HUES6 (cell line): Measurements from ENCODE around the gene SDR42E2.

Source experiments
- H3K27ac ChIP-seq: 2 replicates; pipeline ENCODE4 v1.7.0; 2013; ENCODE audit warnings: low read depth, mild to moderate bottlenecking, low read length, inconsistent platforms
- H3K27me3 ChIP-seq: 2 replicates; pipeline ENCODE4 v1.6.1; 2013; ENCODE audit warnings: low read length; ENCODE audit not compliant: control insufficient read depth, insufficient read depth
- H3K36me3 ChIP-seq: 2 replicates; pipeline ENCODE4 v1.6.1; 2013; ENCODE audit warnings: low read length; ENCODE audit not compliant: control insufficient read depth, insufficient read depth
- H3K4me1 ChIP-seq: 2 replicates; pipeline ENCODE4 v1.6.1; 2013; ENCODE audit warnings: low read length; ENCODE audit not compliant: control insufficient read depth, insufficient read depth
- H3K4me3 ChIP-seq: 2 replicates; pipeline ENCODE4 v1.5.1; 2013; ENCODE audit warnings: low read depth, low read length
- H3K9ac ChIP-seq: one replicate; pipeline ENCODE4 v1.6.1; 2013; ENCODE audit warnings: mild to moderate bottlenecking, low read length
- H3K9me3 ChIP-seq: 2 replicates; pipeline ENCODE4 v1.6.1; 2013; ENCODE audit warnings: low read depth, low read length; ENCODE audit not compliant: control insufficient read depth, insufficient read depth

Gene SDR42E2

GRCh38 chr16:22183335-22183734, 21.0 kb downstream of the SDR42E2 start:
- Histone ChIP-seq H3K36me3 (no peaks in the 10 kb centered on the region), H3K27ac (no peak overlapping the region), H3K9me3 (no peaks in the 10 kb centered on the region)

DNA sequence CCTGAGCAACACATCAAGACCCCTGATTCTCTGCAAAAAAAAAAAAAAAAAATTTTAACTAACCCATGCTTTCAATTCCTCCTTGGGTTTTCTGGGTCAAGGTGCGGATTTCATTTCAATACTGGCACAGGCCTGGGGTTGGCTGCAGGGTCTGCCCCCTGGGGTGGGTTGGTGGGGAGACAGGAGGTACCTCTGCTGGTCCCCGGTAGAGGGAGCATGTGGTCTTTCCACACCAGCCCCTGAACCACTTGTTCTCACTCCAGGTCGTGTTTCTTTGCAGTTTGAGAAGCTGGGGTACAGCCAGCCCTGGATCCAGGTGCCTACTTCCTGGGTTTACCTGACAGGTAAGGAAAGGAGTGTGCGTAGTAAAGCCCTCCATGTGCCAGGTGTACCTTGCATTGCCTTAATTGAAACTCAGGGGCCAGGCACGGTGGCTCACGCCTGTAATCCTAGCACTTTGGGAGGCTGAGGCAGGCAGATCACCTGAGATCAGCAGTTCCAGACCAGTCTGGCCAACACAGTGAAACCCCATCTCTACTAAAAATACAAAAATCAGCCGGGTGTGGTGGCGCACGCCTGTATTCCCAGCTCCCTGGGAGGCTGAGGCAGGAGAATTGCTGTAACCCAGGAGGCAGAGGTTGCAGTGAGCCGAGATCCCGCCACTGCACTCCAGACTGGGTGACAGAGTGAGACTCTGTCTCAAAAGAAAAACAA, 21.8 kb downstream of the SDR42E2 start:
- H3K27ac ChIP-seq, result no peak overlapping the region
- no peaks in the 10 kb centered on the region for H3K9me3 ChIP-seq
- no peaks in the 10 kb centered on the region for H3K36me3 ChIP-seq
- H3K4me3 ChIP-seq, result no peak overlapping the region
- H3K27me3 ChIP-seq, result no peaks in the 10 kb centered on the region
- H3K4me1 ChIP-seq, result peaks cover 5% of the 10 kb centered on the region; the same call in 1 of the 2 replicates
- H3K9ac ChIP-seq, result no peak overlapping the region

More at GRCh38 chr16:22183335-22183734, 21.0 kb downstream of the SDR42E2 start:
- H3K27me3 ChIP-seq, result no peaks in the 10 kb centered on the region
- H3K4me1 ChIP-seq, result 0 out of 2 replicates have a peak, but pooled peaks cover 2% of the 10 kb centered on the region
- H3K4me3 ChIP-seq, result no peak overlapping the region
- no peak overlapping the region for H3K9ac ChIP-seq

DNA sequence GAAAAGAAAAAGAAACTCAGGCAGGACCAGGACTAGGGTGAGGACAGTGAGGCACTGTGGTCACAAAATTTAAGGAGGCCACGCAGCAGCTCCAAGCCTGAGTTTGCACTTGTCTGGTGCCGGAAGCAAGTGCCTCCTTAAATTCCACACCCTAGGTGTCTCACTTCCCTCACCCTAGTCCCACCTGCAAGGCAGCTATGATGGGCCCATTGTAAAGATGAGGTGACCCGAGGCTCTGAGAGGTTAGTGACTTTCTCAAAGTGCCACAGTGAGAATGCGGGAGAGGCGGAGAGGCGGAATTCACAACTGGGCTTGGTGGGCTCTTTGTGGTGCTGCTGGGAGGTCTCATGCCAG, 22.3 kb downstream of the SDR42E2 start:
- Histone ChIP-seq H3K4me3 (no peak overlapping the region), H3K27me3 (no peaks in the 10 kb centered on the region), H3K36me3 (no peaks in the 10 kb centered on the region)

GRCh38 chr16:22186517-22186916, 24.2 kb downstream of the SDR42E2 start:
- peaks cover 13% of the 10 kb centered on the region for H3K4me1 ChIP-seq
- no peaks in the 10 kb centered on the region for H3K27me3 ChIP-seq
- no peaks in the 10 kb centered on the region for H3K9me3 ChIP-seq
- H3K9ac ChIP-seq, result no peak overlapping the region
- no peaks in the 10 kb centered on the region for H3K36me3 ChIP-seq
- no peak overlapping the region for H3K4me3 ChIP-seq
- H3K27ac ChIP-seq, result no peak overlapping the region

More for the DNA sequence above, 22.3 kb downstream of the SDR42E2 start:
- Histone ChIP-seq H3K4me1 (peaks cover 10% of the 10 kb centered on the region), H3K27ac (no peak overlapping the region), H3K9me3 (no peaks in the 10 kb centered on the region), H3K9ac (no peak overlapping the region)

DNA sequence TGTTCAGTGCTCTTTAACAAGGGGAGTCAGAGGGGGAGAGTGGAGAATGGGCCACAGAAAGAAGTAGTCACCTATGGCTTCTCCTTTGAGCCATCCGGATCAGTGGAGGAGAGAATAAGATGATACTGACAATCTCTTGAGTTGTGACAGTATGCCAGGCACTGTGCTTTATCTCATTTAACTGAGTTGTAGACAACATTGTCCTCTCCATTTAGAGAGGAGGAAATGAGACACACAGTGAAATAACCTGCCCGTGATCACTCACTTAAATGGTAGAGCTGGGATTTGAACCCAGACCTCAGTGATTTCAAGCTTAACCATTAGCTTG, 25.9 kb downstream of the SDR42E2 start:
- Histone ChIP-seq H3K27ac (no peak overlapping the region), H3K4me1 (peaks cover 24% of the 10 kb centered on the region), H3K9me3 (no peaks in the 10 kb centered on the region), H3K36me3 (no peaks in the 10 kb centered on the region), H3K9ac (no peak overlapping the region), H3K27me3 (no peaks in the 10 kb centered on the region), H3K4me3 (no peak overlapping the region)

GRCh38 chr16:22188595-22189442, 26.5 kb downstream of the SDR42E2 start:
- Histone ChIP-seq H3K9ac (no peak overlapping the region), H3K27me3 (no peaks in the 10 kb centered on the region), H3K9me3 (no peaks in the 10 kb centered on the region), H3K4me3 (peak overlapping the region; percentile 91; the same call in 1 of the 2 replicates), H3K27ac (no peak overlapping the region), H3K36me3 (no peaks in the 10 kb centered on the region), H3K4me1 (peaks cover 24% of the 10 kb centered on the region)

GRCh38 chr16:22189473-22190080, 27.3 kb downstream of the SDR42E2 start:
- Histone ChIP-seq H3K27me3 (no peaks in the 10 kb centered on the region), H3K27ac (no peak overlapping the region), H3K9me3 (no peaks in the 10 kb centered on the region), H3K36me3 (no peaks in the 10 kb centered on the region), H3K4me1 (peaks cover 24% of the 10 kb centered on the region), H3K4me3 (peak overlapping the region; percentile 91), H3K9ac (peak overlapping the region; percentile 69)

DNA sequence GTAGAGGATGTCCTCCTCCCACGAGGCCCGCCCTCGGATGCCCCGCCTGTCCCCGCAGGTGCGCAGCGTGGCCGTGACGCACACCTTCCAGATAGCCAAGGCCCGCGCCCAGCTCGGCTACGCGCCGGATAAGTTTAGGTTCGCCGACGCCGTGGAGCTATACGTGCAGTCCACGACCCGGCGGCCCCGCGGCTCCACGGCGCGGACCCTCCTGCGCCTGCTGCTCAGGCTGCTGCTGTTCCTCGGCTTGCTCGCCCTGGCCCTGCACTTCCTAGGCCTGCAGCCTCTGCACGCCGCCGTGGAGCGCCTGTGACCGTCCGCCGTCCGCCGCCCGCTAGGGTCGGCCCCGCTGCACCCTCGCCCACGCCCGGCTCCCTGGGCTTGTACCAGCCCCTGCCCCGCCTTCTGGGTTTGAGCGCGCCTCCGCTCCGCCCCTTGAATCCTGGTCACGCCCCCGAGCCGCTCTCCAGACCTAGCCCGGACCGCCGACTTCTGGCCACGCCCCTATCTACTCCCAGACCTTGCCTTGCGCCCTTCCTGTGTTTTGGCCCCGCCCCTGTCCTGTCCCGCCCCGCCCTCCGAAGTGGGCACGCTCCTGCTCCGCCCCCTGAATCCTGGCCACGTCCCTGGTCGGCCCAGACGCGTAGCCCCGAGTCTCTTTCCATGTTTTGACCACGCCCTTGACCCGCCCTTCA, 27.9 kb downstream of the SDR42E2 start:
- Histone ChIP-seq H3K27me3 (no peaks in the 10 kb centered on the region), H3K4me1 (peaks cover 25% of the 10 kb centered on the region), H3K27ac (no peak overlapping the region), H3K9me3 (no peaks in the 10 kb centered on the region), H3K9ac (peak overlapping the region; percentile 69), H3K36me3 (no peaks in the 10 kb centered on the region), H3K4me3 (peak overlapping the region; percentile 91)

GRCh38 chr16:22190776-22191531, 28.6 kb downstream of the SDR42E2 start:
- H3K9me3 ChIP-seq, result no peaks in the 10 kb centered on the region
- peaks cover 27% of the 10 kb centered on the region for H3K4me1 ChIP-seq
- H3K36me3 ChIP-seq, result no peaks in the 10 kb centered on the region
- H3K27ac ChIP-seq, result 0 out of 2 replicates have a peak overlapping the region, but pooled peaks have one; percentile 16
- H3K27me3 ChIP-seq, result no peaks in the 10 kb centered on the region
- H3K4me3 ChIP-seq, result peak overlapping the region; percentile 91
- peak overlapping the region; percentile 32 for H3K9ac ChIP-seq

DNA sequence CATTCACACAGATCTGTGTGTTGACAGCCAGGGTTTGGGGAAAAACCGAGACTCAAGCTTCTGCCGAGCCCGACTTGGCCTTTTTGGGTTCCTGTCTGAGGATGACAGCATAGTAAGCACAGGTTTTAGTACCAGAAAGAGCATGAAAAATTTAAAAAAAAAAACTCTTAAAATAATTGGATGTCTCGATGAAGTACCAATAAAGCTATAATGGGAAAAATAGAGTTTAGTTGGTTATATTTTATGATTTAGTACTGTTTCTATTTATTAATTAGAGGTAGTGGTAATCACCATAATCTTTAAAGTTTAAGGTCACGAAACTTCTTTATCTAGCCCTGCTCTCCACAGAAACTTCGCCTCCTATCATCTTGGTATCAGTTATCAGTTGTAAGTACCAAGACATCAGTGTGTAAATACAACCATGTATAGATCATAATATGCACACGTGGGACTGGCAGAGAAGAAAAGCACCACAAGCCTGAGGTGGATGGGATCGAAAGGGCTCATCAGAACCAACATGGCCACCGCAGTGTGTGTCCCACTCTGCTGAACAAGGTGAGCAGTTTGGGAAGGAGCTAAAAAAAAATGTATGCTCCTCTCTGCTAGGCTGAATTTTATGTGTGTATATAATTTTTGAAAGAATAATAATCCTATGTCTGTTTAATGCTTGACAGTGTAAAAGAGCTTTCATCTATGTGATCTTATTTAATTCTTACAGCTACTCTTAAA, 29.4 kb downstream of the SDR42E2 start:
- H3K27me3 ChIP-seq, result no peaks in the 10 kb centered on the region
- peak overlapping the region; percentile 76 for H3K4me3 ChIP-seq
- no peaks in the 10 kb centered on the region for H3K9me3 ChIP-seq
- H3K27ac ChIP-seq, result 0 out of 2 replicates have a peak overlapping the region, but pooled peaks have one; percentile 16
- peak overlapping the region; percentile 44 for H3K9ac ChIP-seq
- H3K36me3 ChIP-seq, result no peaks in the 10 kb centered on the region
- peaks cover 27% of the 10 kb centered on the region for H3K4me1 ChIP-seq
